ENCODE measurements around the gene LRRFIP1.

The LRRFIP1 gene

GRCh38 chr2:237791977-237792727, 164.8 kb downstream of the LRRFIP1 start:
- DNase-seq: no peak

DNA sequence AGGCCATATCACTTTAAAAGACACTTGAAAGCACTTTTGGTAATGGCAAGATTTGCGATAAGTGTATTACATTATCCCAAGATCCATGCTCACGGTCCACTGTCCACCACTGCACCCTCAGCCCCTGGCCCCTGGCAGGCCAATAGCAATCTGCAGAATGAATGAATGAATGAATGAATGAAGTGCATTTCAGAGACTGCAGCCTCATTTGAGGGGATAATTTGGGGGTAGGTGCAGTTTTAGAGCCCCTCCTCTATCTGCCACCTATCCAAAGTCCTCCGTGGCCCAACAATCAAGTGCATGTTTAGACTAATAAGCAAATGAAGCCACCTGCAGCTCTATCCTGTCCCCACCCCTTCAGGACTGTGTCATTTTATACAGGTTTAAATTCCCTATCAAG, 169.9 kb downstream of the LRRFIP1 start:
- DNase-seq: no peak

GRCh38 chr2:237798236-237799059, 171.1 kb downstream of the LRRFIP1 start, which contains the start of gene RBM44:
TSS of gene RBM44 (plus strand) at chr2:237798779. CDS start at chr2:237813610, 14,831 bp downstream.
- DNase-seq: no peak

GRCh38 chr2:237799060-237799428, 171.7 kb downstream of the LRRFIP1 start:
- DNase-seq: no peak

- DNase-seq: no peak
These were observed 174.1 kb downstream of the LRRFIP1 start for GRCh38 chr2:237801466-237801865.

GRCh38 chr2:237806334-237806733, 178.9 kb downstream of the LRRFIP1 start:
- no peak for DNase-seq

DNA sequence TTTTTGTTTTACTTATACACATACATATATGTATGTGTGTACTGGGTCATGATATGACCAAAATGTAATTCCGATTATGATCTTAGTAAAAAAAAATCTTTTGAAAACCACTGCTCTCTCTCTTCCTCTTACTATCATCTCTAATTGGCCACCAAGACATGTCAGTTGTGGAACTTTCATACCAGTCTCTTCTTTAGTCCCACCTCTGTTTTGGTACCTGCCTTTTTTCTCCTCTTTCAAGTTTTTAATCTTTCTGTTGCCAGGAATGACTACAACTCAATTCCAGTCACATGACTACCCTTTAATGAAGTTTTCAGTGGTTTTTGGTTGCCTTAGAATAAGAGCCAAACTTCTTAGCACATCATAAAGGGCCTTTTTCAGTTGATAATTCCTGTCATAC, 188.2 kb downstream of the LRRFIP1 start:
- no peak for DNase-seq

GRCh38 chr2:237816531-237816930, 189.1 kb downstream of the LRRFIP1 start:
- DNase-seq: no peak

DNA sequence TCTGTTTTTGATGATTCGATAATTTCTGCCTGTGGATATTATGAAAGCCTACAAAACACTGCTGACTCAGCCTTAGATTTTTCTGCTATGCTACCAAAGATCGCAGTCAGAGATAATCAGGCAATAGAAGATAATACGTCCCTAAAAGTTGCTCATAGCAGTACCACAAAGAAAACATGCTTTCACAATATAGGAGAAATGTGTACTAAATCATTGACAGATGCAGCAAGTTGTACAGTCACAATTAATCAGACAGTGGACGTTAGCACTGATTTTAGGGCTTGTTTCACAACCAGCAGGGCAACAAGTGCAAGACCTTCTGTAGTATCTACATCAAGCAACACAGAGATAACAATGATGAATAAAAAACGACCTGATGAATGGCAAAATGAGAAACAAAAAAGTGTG, 190.7 kb downstream of the LRRFIP1 start:
- DNase-seq: no peak

DNA sequence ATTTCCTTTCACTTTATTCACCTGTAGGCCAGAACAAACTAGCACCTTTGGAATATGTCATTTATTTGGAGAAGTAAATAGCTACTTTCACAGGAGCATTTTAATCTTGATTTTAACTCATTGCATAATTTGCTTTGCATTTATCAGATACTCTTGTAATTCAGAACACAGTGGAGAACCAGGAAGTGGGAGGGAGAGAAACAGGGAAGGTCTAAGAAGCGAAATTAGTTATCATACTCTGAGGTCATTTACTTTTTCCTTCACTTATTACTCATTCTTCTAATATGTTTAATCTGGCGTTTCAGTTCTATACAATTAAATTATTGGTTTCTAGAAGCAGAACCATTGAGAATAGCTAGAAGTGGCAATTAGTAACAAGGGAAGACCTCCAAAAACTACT, 191.8 kb downstream of the LRRFIP1 start:
- no peak for DNase-seq

DNA sequence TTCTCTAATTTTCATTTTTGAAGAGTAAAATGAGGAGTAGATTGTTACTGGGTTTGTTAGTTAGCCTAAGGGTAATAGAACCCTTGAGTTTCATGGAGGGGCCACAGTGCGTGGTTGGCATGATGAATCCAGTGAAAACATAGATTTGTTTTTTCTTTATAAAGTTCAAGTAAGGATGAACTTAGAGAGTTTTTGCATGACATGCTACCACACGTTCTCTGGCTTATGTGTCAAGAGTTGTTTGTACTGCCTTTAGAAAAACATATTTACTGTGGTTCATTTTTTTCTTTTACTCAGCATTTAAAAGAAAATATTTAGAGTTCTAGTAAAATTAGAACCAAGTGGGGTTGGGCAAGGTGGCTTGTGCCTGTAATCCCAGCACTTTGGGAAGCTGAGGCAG, 193.0 kb downstream of the LRRFIP1 start:
- DNase-seq: no peak

- no peak for DNase-seq
These were observed 196.2 kb downstream of the LRRFIP1 start for GRCh38 chr2:237823544-237823943.

DNA sequence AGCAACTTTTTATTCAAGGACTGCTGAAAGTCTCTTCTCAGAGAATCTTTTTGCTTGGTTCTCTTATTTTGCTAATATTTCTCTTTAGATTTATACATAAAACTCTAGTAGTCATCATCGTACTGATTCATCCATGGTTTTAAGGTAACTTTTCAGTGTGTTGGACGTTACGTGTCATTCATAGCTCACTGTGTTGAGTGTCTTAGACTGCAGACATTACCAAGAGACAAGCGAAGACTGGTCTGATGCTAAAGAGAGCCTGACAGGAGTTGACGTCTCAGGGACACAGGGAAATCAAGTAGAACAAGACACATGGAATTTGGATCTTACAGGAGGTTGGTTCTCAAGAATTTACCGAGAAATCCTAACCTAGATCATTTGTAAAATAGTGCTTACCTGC, 196.7 kb downstream of the LRRFIP1 start:
- no peak for DNase-seq

DNA sequence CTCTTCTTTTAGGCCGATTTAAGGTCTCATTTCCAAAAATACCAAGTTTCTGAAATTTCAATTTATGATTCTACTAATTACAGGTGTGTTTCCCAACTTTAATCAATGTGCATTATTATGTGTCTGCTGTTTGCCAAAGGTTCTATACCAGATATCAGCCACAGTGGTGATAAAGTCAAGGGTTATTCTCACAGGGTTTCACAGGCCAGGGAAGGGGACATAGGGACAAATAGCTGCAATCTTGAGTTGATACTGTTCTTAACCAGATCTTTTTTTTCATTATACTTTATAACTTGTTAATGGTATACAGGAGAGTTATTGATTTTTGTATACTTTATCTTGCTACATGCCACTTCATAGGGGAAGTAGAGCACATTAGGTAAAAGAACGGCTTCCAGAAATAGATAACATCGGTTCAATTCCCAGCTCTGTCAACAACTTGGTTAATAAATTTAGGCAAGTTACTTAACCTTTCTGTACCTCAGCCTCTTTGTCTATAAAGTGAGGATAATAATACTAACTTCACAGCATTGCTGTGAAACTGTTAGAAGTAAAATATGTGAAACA, 200.1 kb downstream of the LRRFIP1 start:
- DNase-seq: no peak
